Transverse colon (tissue), 4 donors: ENCODE data around the gene HDAC4. TPM values are rescaled to one million over a fixed set of nuclear protein-coding genes. Genes with fewer than 3 reads are reported as not detected.

Experiments
- DNase-seq: peaks from one replicate; pipeline ENCODE4 v3.0.0-alpha.2; 2019
- H3K27ac ChIP-seq, 4 donors: fragments of 200-600 bp; sonication (generic); 2 replicates each; pipeline ENCODE4 v1.5.1; 2016 to 2018; ENCODE audit warnings: inconsistent platforms in 4 of 4
- H3K27me3 ChIP-seq: fragments of 200-600 bp; sonication (generic); 2 replicates; pipeline ENCODE4 v1.5.1; 2017; ENCODE audit warnings: inconsistent platforms
- H3K36me3 ChIP-seq, 4 donors: fragments of 200-600 bp; sonication (generic); 2 replicates each; pipeline ENCODE4 v1.5.1; 2017 to 2019; ENCODE audit warnings: inconsistent platforms in 4 of 4
- H3K4me1 ChIP-seq, 4 donors: fragments of 200-600 bp; sonication (generic); 2 replicates each; pipeline ENCODE4 v1.5.1; 2017 to 2020; ENCODE audit warnings: inconsistent platforms in 4 of 4
- H3K4me3 ChIP-seq, 4 donors: fragments of 200-600 bp; sonication (generic); 1 replicate in 1 of 4; 2 replicates in 3 of 4; pipeline versions ENCODE4 v1.5.1 to v1.6.1; 2017 to 2019; ENCODE audit warnings: inconsistent platforms in 4 of 4
- H3K9me3 ChIP-seq, 2 donors: fragments of 200-600 bp; sonication (generic); 2 replicates each; pipeline ENCODE4 v1.5.1; 2017 to 2019; ENCODE audit warnings: inconsistent platforms in 2 of 2
- EP300 ChIP-seq: sonication (generic); formaldehyde crosslinking; IDR thresholded peaks from one replicate; pipeline ENCODE4 v1.6.1; 2017; ENCODE audit warnings: antibody characterized with exemption, low read depth
- POLR2A ChIP-seq: fragments of 450-650 bp; IDR thresholded peaks from one replicate; pipeline ENCODE4 v1.6.1; 2016; ENCODE audit warnings: antibody characterized with exemption, mild to moderate bottlenecking, moderate library complexity
- POLR2AphosphoS5 ChIP-seq, 3 donors: sonication (generic); formaldehyde crosslinking; IDR thresholded peaks; one replicate each; pipeline ENCODE4 v1.6.1; 2016; ENCODE audit warnings: antibody characterized with exemption in 3 of 3
- WGBS, 2 donors: methylation state at CpG; one replicate each; pipeline ENCODE4 v1.1.5; 2018; ENCODE audit warnings: low coverage in 1 of 2; 5-methylcytosine and 5-hydroxymethylcytosine counted together
- in situ Hi-C, 4 donors: fragments of 200-750 bp; cut with MboI; loops; one replicate each; pipeline versions ENCODE4 v1.15.0 to v1.15.1; 2017; ENCODE audit warnings: low sequenced_read_pairs in 3 of 4, low pct_ligation_motif_present in 1 of 4, low pct_unique_long_range_greater_than_20kb in 1 of 4
- intact Hi-C: fragments of 100-400 bp; cut with DNase I; formaldehyde crosslinking; loops from one replicate; pipeline ENCODE4 v1.15.1; 2023; ENCODE audit warnings: low total_unique reads
- total RNA-seq, 4 donors: library from RNA; depleted of rRNA; stranded (reverse); fragments of >200 nt; gene quantifications; one replicate each; pipeline ENCODE4 v1.1.0, GENCODE V29; 2016
- TF ChIP-seq, protein P1 (sequence below), 5 experiments: fragments of 200-600 bp in 3 of 5; fragments of 450-650 bp in 2 of 5; sonication (generic) in 3 of 5; IDR thresholded peaks; 1 replicate in 2 of 5; 2 replicates in 3 of 5; pipeline ENCODE4 v1.5.1; 2016 to 2017; ENCODE audit warnings: antibody characterized with exemption in 5 of 5, inconsistent platforms in 3 of 5, mild to moderate bottlenecking in 2 of 5, moderate library complexity in 1 of 5

HDAC4 gene
- total RNA-seq, 4 donors from 2014 or later, result 33.9 to 192 (median 112) TPM

GRCh38 chr2:239192456-239192855 lies 208.4 kb downstream of the HDAC4 start:
- Histone ChIP-seq H3K27ac (no peak overlapping the region), H3K4me3 (no peak overlapping the region), H3K36me3 (peaks cover 0 to 19% (median 2%) of the 10 kb centered on the region in 4 donors), H3K9me3 (no peaks in the 10 kb centered on the region), H3K4me1 (peaks cover 0 to 3% (median 0%) of the 10 kb centered on the region in 4 donors), H3K27me3 (no peaks in the 10 kb centered on the region)
- in situ Hi-C loops (no loop called here), intact Hi-C loops (no loop called here)
- no peak for DNase-seq
- TF ChIP-seq POLR2A, result no peak
- TF ChIP-seq EP300, result no peak
- TF ChIP-seq, protein P1, sequence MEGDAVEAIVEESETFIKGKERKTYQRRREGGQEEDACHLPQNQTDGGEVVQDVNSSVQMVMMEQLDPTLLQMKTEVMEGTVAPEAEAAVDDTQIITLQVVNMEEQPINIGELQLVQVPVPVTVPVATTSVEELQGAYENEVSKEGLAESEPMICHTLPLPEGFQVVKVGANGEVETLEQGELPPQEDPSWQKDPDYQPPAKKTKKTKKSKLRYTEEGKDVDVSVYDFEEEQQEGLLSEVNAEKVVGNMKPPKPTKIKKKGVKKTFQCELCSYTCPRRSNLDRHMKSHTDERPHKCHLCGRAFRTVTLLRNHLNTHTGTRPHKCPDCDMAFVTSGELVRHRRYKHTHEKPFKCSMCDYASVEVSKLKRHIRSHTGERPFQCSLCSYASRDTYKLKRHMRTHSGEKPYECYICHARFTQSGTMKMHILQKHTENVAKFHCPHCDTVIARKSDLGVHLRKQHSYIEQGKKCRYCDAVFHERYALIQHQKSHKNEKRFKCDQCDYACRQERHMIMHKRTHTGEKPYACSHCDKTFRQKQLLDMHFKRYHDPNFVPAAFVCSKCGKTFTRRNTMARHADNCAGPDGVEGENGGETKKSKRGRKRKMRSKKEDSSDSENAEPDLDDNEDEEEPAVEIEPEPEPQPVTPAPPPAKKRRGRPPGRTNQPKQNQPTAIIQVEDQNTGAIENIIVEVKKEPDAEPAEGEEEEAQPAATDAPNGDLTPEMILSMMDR (IDR thresholded peaks at IDR 0.05), result no peak
- TF ChIP-seq POLR2AphosphoS5 (IDR thresholded peaks at IDR 0.05), result no peak
- WGBS, 2 donors, result 77 to 93% methylated on average over 8 to 17 of the region's 17 CpGs

DNA sequence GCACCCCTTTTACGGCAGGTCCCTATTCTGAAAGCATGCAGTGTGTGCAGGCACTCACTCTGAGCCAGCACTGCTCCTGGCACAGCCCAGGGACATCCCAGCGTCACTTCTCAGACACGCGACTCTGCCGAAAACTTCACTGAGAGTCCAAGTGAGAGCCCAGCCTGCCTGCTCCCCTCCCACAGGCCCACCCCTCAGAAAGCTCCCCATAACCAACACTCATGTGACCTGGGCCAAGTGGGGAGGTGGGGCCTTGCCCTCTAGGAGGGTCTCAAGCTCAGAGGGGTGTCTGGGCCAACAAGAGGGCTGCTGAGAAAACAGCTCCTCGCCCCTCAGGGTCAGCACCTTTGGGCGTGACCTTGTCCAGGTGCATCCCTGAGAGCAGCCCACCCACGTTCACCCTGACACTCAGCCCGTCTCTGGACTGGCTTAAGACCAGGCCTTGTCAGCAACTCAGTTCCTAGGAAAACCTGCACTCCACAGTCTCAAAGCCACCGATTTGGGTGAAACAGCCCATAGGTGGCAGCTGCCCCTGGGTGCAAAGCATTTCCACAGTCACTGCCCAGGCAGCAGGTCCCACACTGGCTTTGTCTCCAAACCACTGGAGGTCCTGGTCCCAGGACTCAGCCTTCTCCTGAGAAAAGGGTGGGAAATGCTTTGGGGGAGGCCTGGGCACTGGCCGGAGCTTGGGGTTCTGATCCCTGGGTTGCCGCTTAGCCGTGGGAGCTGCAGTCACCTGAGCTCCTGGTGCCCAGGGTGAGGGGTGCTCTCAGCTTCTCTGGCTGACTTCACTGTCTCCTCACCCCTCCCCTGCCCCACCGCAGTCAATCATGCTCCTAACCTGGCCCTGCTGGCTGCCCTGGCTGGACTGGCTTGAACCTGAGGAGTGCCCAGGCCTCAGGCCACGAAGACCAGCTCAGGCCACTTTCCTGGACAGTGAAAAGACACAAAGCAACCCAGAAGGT lies 209.6 kb downstream of the HDAC4 start:
- TF ChIP-seq POLR2AphosphoS5 (IDR thresholded peaks at IDR 0.05) (no peak), POLR2A (no peak), EP300 (no peak)
- TF ChIP-seq, protein P1 (IDR thresholded peaks at IDR 0.05), result no peak
- Histone ChIP-seq H3K36me3 (peaks cover 0 to 19% (median 5%) of the 10 kb centered on the region in 4 donors), H3K4me3 (no peak overlapping the region), H3K27ac (no peak overlapping the region), H3K27me3 (no peaks in the 10 kb centered on the region), H3K4me1 (peaks cover 0 to 3% (median 0%) of the 10 kb centered on the region in 4 donors), H3K9me3 (no peaks in the 10 kb centered on the region)
- 97 to 100% methylated on average over 1 to 14 of the region's 15 CpGs for WGBS, 2 donors
- in situ Hi-C loops (no loop called here), intact Hi-C loops (no loop called here)
- DNase-seq, result no peak

GRCh38 chr2:239190361-239190760 lies 210.5 kb downstream of the HDAC4 start:
- peaks cover 0 to 3% (median 0%) of the 10 kb centered on the region in 4 donors for H3K4me1 ChIP-seq
- H3K27me3 ChIP-seq, result no peaks in the 10 kb centered on the region
- peaks cover 0 to 24% (median 5%) of the 10 kb centered on the region in 4 donors for H3K36me3 ChIP-seq
- 94 to 96% methylated on average over 14 to 22 of the region's 22 CpGs for WGBS, 2 donors
- no peak for DNase-seq
- intact Hi-C loops (no loop called here), in situ Hi-C loops (no loop called here)
- H3K9me3 ChIP-seq, result no peaks in the 10 kb centered on the region
- no peak overlapping the region for H3K4me3 ChIP-seq
- H3K27ac ChIP-seq, result no peak overlapping the region
- TF ChIP-seq, protein P1 (IDR thresholded peaks at IDR 0.05), result no peak
- TF ChIP-seq POLR2AphosphoS5 (IDR thresholded peaks at IDR 0.05) (no peak), POLR2A (no peak), EP300 (no peak)

GRCh38 chr2:239189711-239190131 lies 211.1 kb downstream of the HDAC4 start:
- intact Hi-C loops (no loop called here), in situ Hi-C loops (no loop called here)
- H3K9me3 ChIP-seq, result no peaks in the 10 kb centered on the region
- DNase-seq, result peak; percentile 3
- TF ChIP-seq, protein P1 (IDR thresholded peaks at IDR 0.05), result no peak
- TF ChIP-seq EP300 (no peak), POLR2AphosphoS5 (IDR thresholded peaks at IDR 0.05) (no peak), POLR2A (no peak)
- peaks cover 0 to 3% (median 0%) of the 10 kb centered on the region in 4 donors for H3K4me1 ChIP-seq
- no peak overlapping the region for H3K27ac ChIP-seq
- H3K4me3 ChIP-seq, result no peak overlapping the region
- peaks cover 0 to 25% (median 5%) of the 10 kb centered on the region in 4 donors for H3K36me3 ChIP-seq
- H3K27me3 ChIP-seq, result no peaks in the 10 kb centered on the region
- WGBS, 2 donors, result 99% methylated on average over 15 of the region's 23 CpGs; no CpG with 5 or more reads in 1 of the 2 donors
